Measurements from ENCODE around the gene ARMC2.
"Not testable (repeated sequence)": the region's sequence is repeated elsewhere in the genome, so short reads cannot be mapped to it uniquely, and the experiment has no call there.

ARMC2 gene

GRCh38 chr6:108811490-108811889 lies 36.7 kb upstream of the ARMC2 start:
- no peak overlapping the region for H3K9ac ChIP-seq (ENCODE audit: insufficient read length, low read depth)
- no peak for DNase-seq (ENCODE audit: low read depth, low spot score)
- H3K4me1 ChIP-seq (ENCODE audit: insufficient read depth, insufficient read length), result no peaks in the 10 kb centered on the region
- no peaks in the 10 kb centered on the region for H3K36me3 ChIP-seq (ENCODE audit: insufficient read depth, insufficient read length, low read length)
- no peaks in the 10 kb centered on the region for H3K27me3 ChIP-seq (ENCODE audit: insufficient read depth, insufficient read length)
- H3K4me3 ChIP-seq (ENCODE audit: insufficient read length, low read depth), result no peak overlapping the region
- TF ChIP-seq SUZ12 (IDR thresholded peaks at IDR 0.05; ENCODE audit: extremely low read depth, insufficient read depth, insufficient read length), result no peak
- no peak for TF ChIP-seq YY1 (IDR thresholded peaks at IDR 0.05; ENCODE audit: insufficient read depth, insufficient read length)
- TF ChIP-seq ZNF274 (IDR thresholded peaks at IDR 0.05; ENCODE audit: low read depth, low read length), result no peak
- no peaks in the 10 kb centered on the region; the same call in 1 of the 2 replicates for H3K9me3 ChIP-seq (ENCODE audit: insufficient read depth, low read length)

- DNase-seq (ENCODE audit: low read depth, low spot score); H3K9me3 ChIP-seq (ENCODE audit: insufficient read depth, low read length); H3K36me3 ChIP-seq (ENCODE audit: insufficient read depth, insufficient read length, low read length); H3K27me3 ChIP-seq (ENCODE audit: insufficient read depth, insufficient read length); H3K9ac ChIP-seq (ENCODE audit: insufficient read length, low read depth); H3K4me1 ChIP-seq (ENCODE audit: insufficient read depth, insufficient read length); H3K4me3 ChIP-seq (ENCODE audit: insufficient read length, low read depth): not testable (repeated sequence)
These were observed 35.0 kb upstream of the ARMC2 start for GRCh38 chr6:108813218-108813617.

GRCh38 chr6:108817276-108817675 lies 30.9 kb upstream of the ARMC2 start:
- not testable (repeated sequence) for DNase-seq (ENCODE audit: low read depth, low spot score); H3K36me3 ChIP-seq (ENCODE audit: insufficient read depth, insufficient read length, low read length); H3K9me3 ChIP-seq (ENCODE audit: insufficient read depth, low read length); H3K4me3 ChIP-seq (ENCODE audit: insufficient read length, low read depth); H3K27me3 ChIP-seq (ENCODE audit: insufficient read depth, insufficient read length); H3K4me1 ChIP-seq (ENCODE audit: insufficient read depth, insufficient read length); H3K9ac ChIP-seq (ENCODE audit: insufficient read length, low read depth)

- Histone ChIP-seq H3K4me1 (ENCODE audit: insufficient read depth, insufficient read length) (no peaks in the 10 kb centered on the region), H3K4me3 (ENCODE audit: insufficient read length, low read depth) (no peak overlapping the region), H3K27me3 (ENCODE audit: insufficient read depth, insufficient read length) (no peaks in the 10 kb centered on the region), H3K9ac (ENCODE audit: insufficient read length, low read depth) (no peak overlapping the region), H3K36me3 (ENCODE audit: insufficient read depth, insufficient read length, low read length) (no peaks in the 10 kb centered on the region), H3K9me3 (ENCODE audit: insufficient read depth, low read length) (no peaks in the 10 kb centered on the region; the same call in 1 of the 2 replicates)
- TF ChIP-seq YY1 (IDR thresholded peaks at IDR 0.05; ENCODE audit: insufficient read depth, insufficient read length), result no peak
- TF ChIP-seq SUZ12 (IDR thresholded peaks at IDR 0.05; ENCODE audit: extremely low read depth, insufficient read depth, insufficient read length), result no peak
- no peak for TF ChIP-seq ZNF274 (IDR thresholded peaks at IDR 0.05; ENCODE audit: low read depth, low read length)
- no peak for DNase-seq (ENCODE audit: low read depth, low spot score)
These were observed 28.2 kb upstream of the ARMC2 start for GRCh38 chr6:108820006-108820405.

- DNase-seq (ENCODE audit: low read depth, low spot score), result no peak
- TF ChIP-seq SUZ12 (IDR thresholded peaks at IDR 0.05; ENCODE audit: extremely low read depth, insufficient read depth, insufficient read length), result no peak
- H3K27me3 ChIP-seq (ENCODE audit: insufficient read depth, insufficient read length), result no peaks in the 10 kb centered on the region
These were observed 25.8 kb upstream of the ARMC2 start for GRCh38 chr6:108822401-108822800.

GRCh38 chr6:108825326-108825725 lies 22.9 kb upstream of the ARMC2 start:
- Histone ChIP-seq H3K4me3 (ENCODE audit: insufficient read length, low read depth) (no peak overlapping the region), H3K9ac (ENCODE audit: insufficient read length, low read depth) (no peak overlapping the region), H3K27me3 (ENCODE audit: insufficient read depth, insufficient read length) (no peaks in the 10 kb centered on the region), H3K36me3 (ENCODE audit: insufficient read depth, insufficient read length, low read length) (no peaks in the 10 kb centered on the region), H3K9me3 (ENCODE audit: insufficient read depth, low read length) (no peaks in the 10 kb centered on the region), H3K4me1 (ENCODE audit: insufficient read depth, insufficient read length) (no peaks in the 10 kb centered on the region)
- no peak for DNase-seq (ENCODE audit: low read depth, low spot score)
- no peak for TF ChIP-seq SUZ12 (IDR thresholded peaks at IDR 0.05; ENCODE audit: extremely low read depth, insufficient read depth, insufficient read length)
- no peak for TF ChIP-seq ZNF274 (IDR thresholded peaks at IDR 0.05; ENCODE audit: low read depth, low read length)
- TF ChIP-seq YY1 (IDR thresholded peaks at IDR 0.05; ENCODE audit: insufficient read depth, insufficient read length), result no peak

More at GRCh38 chr6:108822401-108822800, 25.8 kb upstream of the ARMC2 start:
- no peaks in the 10 kb centered on the region; the same call in 1 of the 2 replicates for H3K9me3 ChIP-seq (ENCODE audit: insufficient read depth, low read length)
- no peak overlapping the region for H3K9ac ChIP-seq (ENCODE audit: insufficient read length, low read depth)
- no peaks in the 10 kb centered on the region for H3K36me3 ChIP-seq (ENCODE audit: insufficient read depth, insufficient read length, low read length)
- H3K4me3 ChIP-seq (ENCODE audit: insufficient read length, low read depth), result no peak overlapping the region
- H3K4me1 ChIP-seq (ENCODE audit: insufficient read depth, insufficient read length), result no peaks in the 10 kb centered on the region

- no peak for DNase-seq (ENCODE audit: low read depth, low spot score)
- H3K36me3 ChIP-seq (ENCODE audit: insufficient read depth, insufficient read length, low read length), result no peaks in the 10 kb centered on the region
- no peak overlapping the region for H3K9ac ChIP-seq (ENCODE audit: insufficient read length, low read depth)
- H3K4me1 ChIP-seq (ENCODE audit: insufficient read depth, insufficient read length), result no peaks in the 10 kb centered on the region
- no peak overlapping the region for H3K4me3 ChIP-seq (ENCODE audit: insufficient read length, low read depth)
- H3K27me3 ChIP-seq (ENCODE audit: insufficient read depth, insufficient read length), result no peaks in the 10 kb centered on the region
- TF ChIP-seq YY1 (IDR thresholded peaks at IDR 0.05; ENCODE audit: insufficient read depth, insufficient read length) (no peak), SUZ12 (IDR thresholded peaks at IDR 0.05; ENCODE audit: extremely low read depth, insufficient read depth, insufficient read length) (no peak), ZNF274 (IDR thresholded peaks at IDR 0.05; ENCODE audit: low read depth, low read length) (no peak)
- H3K9me3 ChIP-seq (ENCODE audit: insufficient read depth, low read length), result no peaks in the 10 kb centered on the region
These were observed 17.1 kb upstream of the ARMC2 start for GRCh38 chr6:108831104-108831503.

GRCh38 chr6:108832738-108833137 lies 15.5 kb upstream of the ARMC2 start:
- DNase-seq (ENCODE audit: low read depth, low spot score), result no peak
- Histone ChIP-seq H3K36me3 (ENCODE audit: insufficient read depth, insufficient read length, low read length) (no peaks in the 10 kb centered on the region), H3K9me3 (ENCODE audit: insufficient read depth, low read length) (no peaks in the 10 kb centered on the region), H3K4me1 (ENCODE audit: insufficient read depth, insufficient read length) (peaks cover 2% of the 10 kb centered on the region), H3K4me3 (ENCODE audit: insufficient read length, low read depth) (no peak overlapping the region), H3K27me3 (ENCODE audit: insufficient read depth, insufficient read length) (no peaks in the 10 kb centered on the region), H3K9ac (ENCODE audit: insufficient read length, low read depth) (no peak overlapping the region)
- no peak for TF ChIP-seq SUZ12 (IDR thresholded peaks at IDR 0.05; ENCODE audit: extremely low read depth, insufficient read depth, insufficient read length)
- TF ChIP-seq YY1 (IDR thresholded peaks at IDR 0.05; ENCODE audit: insufficient read depth, insufficient read length), result no peak
- TF ChIP-seq ZNF274 (IDR thresholded peaks at IDR 0.05; ENCODE audit: low read depth, low read length), result no peak

Measured in NT2/D1 (cell line).